Retinal pigment epithelial cell (primary cell): ENCODE data around the gene IL16.

Experiments used
- DNase-seq: peaks from one replicate; pipeline ENCODE4 v3.0.0-alpha.2; 2010; ENCODE audit warnings: low read depth
- H3K4me3 ChIP-seq: 2 replicates; pipeline ENCODE4 v1.5.1; 2011; ENCODE audit warnings: mild to moderate bottlenecking, low read length, control low read depth, moderate library complexity
- TF ChIP-seq, protein P1 (sequence below): conservative IDR thresholded peaks from 2 replicates; pipeline ENCODE4 v1.5.1; 2011; ENCODE audit warnings: low read depth, low read length, control low read depth, inconsistent platforms

IL16 gene

DNA sequence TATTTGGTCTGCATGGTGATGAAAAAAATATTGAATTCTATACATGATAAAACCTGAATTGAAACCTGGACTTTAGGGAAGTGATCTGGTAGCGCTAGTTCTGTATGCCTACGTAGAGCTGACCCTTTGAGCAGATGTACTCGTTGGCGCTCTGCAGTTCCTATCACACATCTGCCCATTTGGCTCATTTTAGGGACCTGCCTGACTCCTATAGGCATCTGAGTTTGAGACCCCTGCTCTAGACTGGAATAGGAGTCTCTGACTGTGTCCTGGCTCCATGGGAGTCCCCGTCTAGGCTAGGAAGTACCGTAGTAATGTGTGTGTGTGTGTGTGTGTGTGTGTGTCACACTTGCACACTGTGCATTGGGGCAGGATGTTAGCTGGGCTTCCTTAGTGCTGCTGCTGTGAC, 106.0 kb downstream of the IL16 start:
- no peak overlapping the region for H3K4me3 ChIP-seq
- DNase-seq, result no peak
- TF ChIP-seq, protein P1, sequence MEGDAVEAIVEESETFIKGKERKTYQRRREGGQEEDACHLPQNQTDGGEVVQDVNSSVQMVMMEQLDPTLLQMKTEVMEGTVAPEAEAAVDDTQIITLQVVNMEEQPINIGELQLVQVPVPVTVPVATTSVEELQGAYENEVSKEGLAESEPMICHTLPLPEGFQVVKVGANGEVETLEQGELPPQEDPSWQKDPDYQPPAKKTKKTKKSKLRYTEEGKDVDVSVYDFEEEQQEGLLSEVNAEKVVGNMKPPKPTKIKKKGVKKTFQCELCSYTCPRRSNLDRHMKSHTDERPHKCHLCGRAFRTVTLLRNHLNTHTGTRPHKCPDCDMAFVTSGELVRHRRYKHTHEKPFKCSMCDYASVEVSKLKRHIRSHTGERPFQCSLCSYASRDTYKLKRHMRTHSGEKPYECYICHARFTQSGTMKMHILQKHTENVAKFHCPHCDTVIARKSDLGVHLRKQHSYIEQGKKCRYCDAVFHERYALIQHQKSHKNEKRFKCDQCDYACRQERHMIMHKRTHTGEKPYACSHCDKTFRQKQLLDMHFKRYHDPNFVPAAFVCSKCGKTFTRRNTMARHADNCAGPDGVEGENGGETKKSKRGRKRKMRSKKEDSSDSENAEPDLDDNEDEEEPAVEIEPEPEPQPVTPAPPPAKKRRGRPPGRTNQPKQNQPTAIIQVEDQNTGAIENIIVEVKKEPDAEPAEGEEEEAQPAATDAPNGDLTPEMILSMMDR, result no peak

DNA sequence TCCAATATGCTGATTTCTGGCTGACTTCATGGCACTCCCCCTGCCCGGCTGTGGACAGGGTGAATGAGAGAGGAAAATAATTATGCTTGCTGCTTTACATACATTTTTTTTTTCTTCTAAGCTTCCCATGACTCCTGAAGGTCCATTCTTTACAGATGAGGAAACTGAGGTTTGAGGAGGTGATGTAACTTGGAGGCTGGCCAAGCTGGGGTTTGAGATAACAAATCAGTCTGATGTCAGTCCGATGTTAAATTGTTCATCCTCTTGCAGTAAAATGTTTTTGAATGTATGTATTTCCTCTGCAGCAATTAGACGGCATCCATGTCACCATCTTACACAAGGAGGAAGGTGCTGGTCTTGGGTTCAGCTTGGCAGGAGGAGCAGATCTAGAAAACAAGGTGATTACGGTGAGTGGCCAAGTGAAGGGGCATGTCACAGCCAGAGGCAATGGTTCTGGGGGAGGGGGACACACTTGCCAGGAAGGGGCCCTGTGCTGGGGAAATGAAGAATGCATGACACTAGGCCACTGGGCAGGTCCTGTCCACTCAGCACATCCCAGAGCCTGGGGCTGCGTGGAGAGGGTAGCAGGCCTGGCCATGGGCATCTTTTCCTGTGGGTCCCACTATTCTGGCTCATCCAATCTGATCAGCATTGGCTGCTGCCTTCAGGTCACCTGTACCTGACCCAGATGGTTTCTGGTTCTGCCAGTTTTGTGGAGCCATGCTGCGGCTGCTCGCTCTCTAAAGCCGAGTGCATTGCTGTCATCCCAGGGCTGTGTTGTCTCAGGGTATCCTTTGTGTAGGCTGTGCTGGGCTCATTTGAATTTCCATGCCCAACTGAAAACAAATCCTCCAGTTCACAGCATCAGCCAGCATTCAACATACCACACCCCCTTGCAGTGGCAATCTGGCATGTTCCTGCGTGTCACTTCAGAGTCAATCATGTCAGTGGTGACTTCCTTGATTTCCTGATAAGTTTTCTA, 106.9 kb downstream of the IL16 start:
- no peak overlapping the region for H3K4me3 ChIP-seq
- DNase-seq, result no peak
- TF ChIP-seq, protein P1, result no peak

DNA sequence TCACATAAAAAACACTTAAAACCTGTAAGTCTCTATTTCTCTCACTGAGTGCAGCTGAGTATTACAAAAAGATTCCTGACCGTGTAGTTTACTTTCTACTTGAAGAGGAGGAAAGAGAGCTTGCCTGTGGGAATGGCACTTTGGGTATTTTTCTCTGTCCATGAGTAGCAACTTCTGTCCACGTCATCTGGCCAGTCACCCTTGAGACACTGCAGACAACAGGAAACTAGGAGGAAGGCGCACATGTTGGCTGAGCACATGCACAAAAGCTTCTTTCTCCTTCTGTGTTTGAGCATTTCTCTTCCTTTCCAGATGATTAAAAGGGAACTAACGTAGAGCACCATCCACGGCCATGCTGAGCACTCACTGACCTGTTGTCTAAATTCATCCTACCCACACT, 107.5 kb downstream of the IL16 start:
- no peak for DNase-seq
- H3K4me3 ChIP-seq, result no peak overlapping the region
- TF ChIP-seq, protein P1, result no peak

DNA sequence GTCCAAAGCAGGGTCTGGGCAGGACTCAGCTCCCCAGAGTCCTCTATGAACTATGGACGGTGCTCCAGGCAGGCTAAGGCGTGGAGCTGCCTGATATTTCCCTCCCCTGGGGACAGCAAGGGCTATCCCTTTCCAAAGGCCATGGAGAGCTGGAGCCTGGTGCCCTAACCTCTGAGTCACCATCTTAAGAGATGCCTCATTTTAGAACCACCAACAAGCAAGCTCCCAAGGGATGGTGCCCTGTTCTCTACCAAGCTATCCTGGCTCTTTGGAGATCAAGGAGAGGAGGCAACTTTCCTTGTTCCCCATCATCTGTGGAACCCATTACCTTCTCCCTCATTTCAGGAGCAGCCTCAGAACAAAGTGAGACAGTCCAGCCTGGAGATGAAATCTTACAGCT, 111.6 kb downstream of the IL16 start:
- no peak for DNase-seq
- TF ChIP-seq, protein P1, result no peak
- H3K4me3 ChIP-seq, result no peak overlapping the region

DNA sequence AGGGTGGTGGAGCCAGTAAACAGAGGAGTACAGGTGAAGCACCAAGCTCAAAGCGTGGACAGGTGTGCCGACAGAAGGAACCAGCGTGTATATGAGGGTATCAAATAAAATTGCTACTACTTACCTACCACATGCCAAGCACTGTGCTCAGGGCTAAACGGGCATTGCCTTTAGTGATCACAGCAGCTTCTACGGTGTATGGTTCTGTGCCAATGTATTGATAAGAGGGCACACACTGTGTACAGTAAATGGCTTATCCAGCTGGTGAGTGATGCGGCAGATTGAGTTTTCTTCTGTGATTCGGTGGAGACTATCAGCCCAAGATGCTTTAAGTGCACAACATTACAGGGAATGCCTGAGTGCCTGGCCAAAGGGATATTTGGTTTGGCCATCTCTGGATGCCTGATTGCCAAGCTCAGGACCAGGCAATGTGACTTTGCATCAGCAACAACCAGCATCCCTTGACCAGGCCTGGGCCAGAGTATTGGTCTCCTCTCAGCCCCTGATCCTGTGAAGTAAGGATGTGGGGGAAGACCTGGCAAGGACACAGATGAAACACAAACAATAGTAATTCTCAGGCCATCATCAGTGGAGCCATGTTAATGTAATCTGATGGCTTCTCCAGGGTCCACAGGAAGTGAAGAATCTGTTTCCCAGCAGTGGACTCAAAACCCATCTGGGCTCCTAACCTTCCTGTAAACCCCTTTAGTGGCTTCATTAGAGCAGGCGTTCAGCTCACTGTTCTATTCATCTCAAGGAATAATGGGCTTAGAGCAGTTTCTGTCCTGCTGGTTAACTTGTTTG, 113.2 kb downstream of the IL16 start:
- DNase-seq, result no peak
- TF ChIP-seq, protein P1, result no peak
- H3K4me3 ChIP-seq, result no peak overlapping the region

DNA sequence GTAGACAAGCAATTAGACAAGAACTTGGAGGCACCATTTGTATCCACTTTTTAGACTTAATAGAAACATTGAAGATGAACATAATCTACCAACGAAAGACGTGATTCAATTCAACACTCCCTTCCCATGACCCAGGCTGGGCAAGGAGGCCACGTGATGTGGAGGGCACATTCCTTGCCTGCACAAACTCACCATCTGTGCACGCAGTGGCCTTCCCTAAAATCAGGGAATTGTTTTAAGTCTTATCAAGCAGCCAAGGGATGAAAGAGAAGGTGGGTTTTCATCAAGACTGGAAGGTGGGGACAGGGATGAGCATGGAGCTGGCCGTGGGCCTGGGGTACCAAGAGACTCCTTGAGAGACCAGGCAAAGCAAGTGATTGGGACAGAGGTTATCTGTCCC, 113.8 kb downstream of the IL16 start:
- DNase-seq, result no peak
- H3K4me3 ChIP-seq, result no peak overlapping the region
- TF ChIP-seq, protein P1, result no peak
